Measurements from ENCODE around the gene PCBP3.
"Not testable (repeated sequence)": the region's sequence is repeated elsewhere in the genome, so short reads cannot be mapped to it uniquely, and the experiment has no call there.

Gene PCBP3

GRCh38 chr21:45718413-45718812 lies 74.9 kb downstream of the PCBP3 start:
- Histone ChIP-seq H3K27ac (replicated peaks) (no peak overlapping the region), H3K4me3 (replicated peaks; ENCODE audit: insufficient read depth, low read length) (no peak overlapping the region), H3K27me3 (ENCODE audit: insufficient read depth, poor library complexity, severe bottlenecking) (peaks cover 2% of the 10 kb centered on the region)
- DNase-seq (ENCODE audit: low read depth in 1 of 2, low spot score in 1 of 2) = no peak
- TF ChIP-seq REST (IDR thresholded peaks at IDR 0.05; ENCODE audit: insufficient replicate concordance, low read depth) = no peak
- no peak for TF ChIP-seq SPI1 (IDR thresholded peaks at IDR 0.05; ENCODE audit: borderline replicate concordance, low read depth)
- no peak for TF ChIP-seq POLR2AphosphoS5 (IDR thresholded peaks at IDR 0.05; ENCODE audit: low read depth)
- TF ChIP-seq GABPA (IDR thresholded peaks at IDR 0.05; ENCODE audit: low read depth) = no peak
- no peak for TF ChIP-seq CTCF (IDR thresholded peaks at IDR 0.05; ENCODE audit: insufficient read depth, low read length)

GRCh38 chr21:45719177-45719802 lies 75.8 kb downstream of the PCBP3 start:
- no peak overlapping the region for H3K4me3 ChIP-seq (replicated peaks; ENCODE audit: insufficient read depth, low read length)
- no peak overlapping the region for H3K27ac ChIP-seq (replicated peaks)
- peaks cover 2% of the 10 kb centered on the region for H3K27me3 ChIP-seq (ENCODE audit: insufficient read depth, poor library complexity, severe bottlenecking)
- no peak for TF ChIP-seq GABPA (IDR thresholded peaks at IDR 0.05; ENCODE audit: low read depth)
- no peak for TF ChIP-seq REST (IDR thresholded peaks at IDR 0.05; ENCODE audit: insufficient replicate concordance, low read depth)
- TF ChIP-seq CTCF (IDR thresholded peaks at IDR 0.05; ENCODE audit: insufficient read depth, low read length) = no peak
- TF ChIP-seq POLR2AphosphoS5 (IDR thresholded peaks at IDR 0.05; ENCODE audit: low read depth) = no peak
- no peak for TF ChIP-seq SPI1 (IDR thresholded peaks at IDR 0.05; ENCODE audit: borderline replicate concordance, low read depth)
- DNase-seq (ENCODE audit: low read depth in 1 of 2, low spot score in 1 of 2) = no peak

- H3K27ac ChIP-seq (replicated peaks); H3K4me3 ChIP-seq (replicated peaks; ENCODE audit: insufficient read depth, low read length); H3K27me3 ChIP-seq (ENCODE audit: insufficient read depth, poor library complexity, severe bottlenecking); DNase-seq (ENCODE audit: low read depth in 1 of 2, low spot score in 1 of 2): not testable (repeated sequence)
Observed at GRCh38 chr21:45720204-45720603, 76.7 kb downstream of the PCBP3 start.

- H3K27me3 ChIP-seq (ENCODE audit: insufficient read depth, poor library complexity, severe bottlenecking) = peaks cover 2% of the 10 kb centered on the region
- no peak overlapping the region for H3K27ac ChIP-seq (replicated peaks)
- TF ChIP-seq POLR2AphosphoS5 (IDR thresholded peaks at IDR 0.05; ENCODE audit: low read depth) = no peak
- no peak for TF ChIP-seq GABPA (IDR thresholded peaks at IDR 0.05; ENCODE audit: low read depth)
- H3K4me3 ChIP-seq (replicated peaks; ENCODE audit: insufficient read depth, low read length) = no peak overlapping the region
- DNase-seq (ENCODE audit: low read depth in 1 of 2, low spot score in 1 of 2) = no peak
Observed at GRCh38 chr21:45721671-45722070, 78.1 kb downstream of the PCBP3 start.
